Measurements from ENCODE around the gene AGK. TPM values are rescaled to one million over a fixed set of nuclear protein-coding genes. Genes with fewer than 3 reads are reported as not detected.

Gene AGK
- total and polyA plus RNA-seq, 9 donors = 15.7 to 23.4 (median 18.4) TPM

DNA sequence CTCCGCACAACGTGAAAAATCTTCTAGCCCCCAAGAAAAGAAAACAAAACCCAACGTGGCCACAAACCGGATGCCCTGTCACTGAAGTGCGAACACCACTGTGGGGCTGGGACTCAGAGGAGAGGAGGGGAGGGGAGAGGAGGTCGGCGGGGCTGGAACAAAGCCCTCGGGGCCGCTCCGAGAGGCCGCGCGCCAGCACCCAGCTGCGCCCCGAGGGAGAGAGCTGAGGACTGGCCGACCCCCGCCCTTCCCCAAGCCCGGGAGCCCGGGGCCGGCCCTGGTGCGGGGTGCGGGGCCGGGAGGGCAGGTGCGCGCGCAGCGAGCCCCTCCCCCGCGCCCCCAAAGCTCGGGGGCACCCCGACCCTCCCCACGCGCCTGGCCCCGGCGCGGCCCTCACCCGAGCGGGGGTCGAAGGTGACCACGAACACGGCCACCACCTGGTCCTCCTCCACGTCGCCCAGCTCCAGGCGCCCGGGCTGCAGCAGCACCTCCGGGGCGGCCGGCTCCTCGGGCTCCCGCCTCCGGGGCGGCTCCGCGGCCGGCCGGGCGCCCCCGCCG, 150.4 kb downstream of the AGK start:
- no peaks in the 10 kb centered on the region for H3K36me3 ChIP-seq (ENCODE audit: control insufficient read depth, insufficient read depth, low read length)
- WGBS (ENCODE audit: insufficient coverage) = under 1% methylated on average over 56 of the region's 59 CpGs
- H3K9me3 ChIP-seq (replicated peaks; ENCODE audit: control insufficient read depth, low read depth, low read length) = no peaks in the 10 kb centered on the region
- peaks cover 6% of the 10 kb centered on the region for H3K4me1 ChIP-seq (ENCODE audit: control insufficient read depth, insufficient read depth, low read length)
- peak overlapping the region; percentile 62 for H3K4me3 ChIP-seq (ENCODE audit: low read length)
- H3K27ac ChIP-seq (ENCODE audit: low read length) = no peak overlapping the region
- DNase-seq = peak; percentile 53
- H3K27me3 ChIP-seq (ENCODE audit: control insufficient read depth, insufficient read depth, low read length) = peaks cover 8% of the 10 kb centered on the region

DNA sequence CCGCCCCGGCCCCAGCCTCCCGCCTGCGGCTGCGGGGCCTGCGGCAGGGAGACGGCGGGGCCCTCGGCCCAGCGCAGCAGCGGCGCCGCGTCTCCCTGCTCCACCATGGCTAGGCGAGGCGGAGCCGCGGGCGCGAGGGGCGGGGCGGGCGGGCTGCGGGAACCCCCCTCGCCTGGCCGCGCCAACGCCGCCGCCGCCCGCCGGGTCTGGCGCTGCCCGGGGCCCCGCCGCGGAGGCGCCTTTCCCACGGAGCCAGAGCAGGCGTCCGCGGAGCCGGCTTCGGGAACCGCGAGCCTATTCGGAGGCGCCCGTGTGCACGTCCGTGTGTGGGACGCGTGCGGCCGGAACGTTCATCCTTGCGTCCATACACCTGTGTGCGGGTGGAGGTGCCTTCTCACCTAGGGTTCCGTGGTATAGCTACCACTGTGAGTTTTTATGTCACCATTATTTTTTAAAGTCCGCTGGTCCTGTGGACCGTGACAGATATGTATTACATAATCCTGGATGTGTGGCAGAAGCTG, 150.9 kb downstream of the AGK start, which contains the start of gene DENND11:
Gene DENND11, minus strand, starts transcription at position 120 of the 521 bp plus-strand sequence. Its CDS starts 13 bp downstream, at position 107.
- peak; percentile 63 for DNase-seq

GRCh38 chr7:141702892-141703291, 151.7 kb downstream of the AGK start:
- Histone ChIP-seq H3K9me3 (replicated peaks; ENCODE audit: control insufficient read depth, low read depth, low read length) (no peaks in the 10 kb centered on the region), H3K27me3 (ENCODE audit: control insufficient read depth, insufficient read depth, low read length) (peaks cover 10% of the 10 kb centered on the region), H3K36me3 (ENCODE audit: control insufficient read depth, insufficient read depth, low read length) (no peaks in the 10 kb centered on the region), H3K4me1 (ENCODE audit: control insufficient read depth, insufficient read depth, low read length) (peaks cover 6% of the 10 kb centered on the region), H3K4me3 (ENCODE audit: low read length) (no peak overlapping the region), H3K27ac (ENCODE audit: low read length) (no peak overlapping the region)
- no peak for DNase-seq
- no CpG with 5 or more reads among the region's 4 CpGs for WGBS (ENCODE audit: insufficient coverage)

More for the DNA sequence above, 150.9 kb downstream of the AGK start, which contains the start of gene DENND11:
- Histone ChIP-seq H3K36me3 (ENCODE audit: control insufficient read depth, insufficient read depth, low read length) (no peaks in the 10 kb centered on the region), H3K27me3 (ENCODE audit: control insufficient read depth, insufficient read depth, low read length) (peaks cover 10% of the 10 kb centered on the region), H3K4me1 (ENCODE audit: control insufficient read depth, insufficient read depth, low read length) (peaks cover 6% of the 10 kb centered on the region), H3K27ac (ENCODE audit: low read length) (peak within 1 kb of the TSS; percentile 45), H3K4me3 (ENCODE audit: low read length) (peak within 1 kb of the TSS; percentile 62), H3K9me3 (replicated peaks; ENCODE audit: control insufficient read depth, low read depth, low read length) (no peaks in the 10 kb centered on the region)
- under 1% methylated on average over 54 of the region's 62 CpGs for WGBS (ENCODE audit: insufficient coverage)

DNA sequence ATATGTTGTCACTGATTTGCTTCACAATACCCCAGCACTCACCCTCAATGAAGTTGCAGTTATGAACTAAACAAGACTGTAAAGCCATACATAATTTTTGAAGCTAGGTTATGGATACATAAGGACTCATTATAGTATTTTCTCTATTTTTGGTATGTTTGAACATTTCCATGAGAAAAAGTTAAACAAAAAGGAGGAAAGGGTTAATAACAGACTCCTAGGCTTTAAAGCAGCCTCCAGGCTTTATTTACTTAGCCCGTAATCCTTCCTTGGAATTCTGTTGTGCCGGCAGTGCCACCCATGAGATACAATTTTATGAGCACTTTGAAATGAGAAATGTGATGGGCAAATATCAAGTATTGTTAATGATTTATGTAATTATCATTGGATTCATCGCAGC, 152.9 kb downstream of the AGK start:
- DNase-seq = no peak
- Histone ChIP-seq H3K4me3 (ENCODE audit: low read length) (no peak overlapping the region), H3K27me3 (ENCODE audit: control insufficient read depth, insufficient read depth, low read length) (peaks cover 10% of the 10 kb centered on the region), H3K4me1 (ENCODE audit: control insufficient read depth, insufficient read depth, low read length) (peaks cover 6% of the 10 kb centered on the region), H3K36me3 (ENCODE audit: control insufficient read depth, insufficient read depth, low read length) (no peaks in the 10 kb centered on the region), H3K27ac (ENCODE audit: low read length) (no peak overlapping the region), H3K9me3 (replicated peaks; ENCODE audit: control insufficient read depth, low read depth, low read length) (no peaks in the 10 kb centered on the region)
- WGBS (ENCODE audit: insufficient coverage) = 100% methylated on average over 1 of the region's 3 CpGs

GRCh38 chr7:141704741-141705140, 153.5 kb downstream of the AGK start:
- Histone ChIP-seq H3K27me3 (ENCODE audit: control insufficient read depth, insufficient read depth, low read length) (peaks cover 10% of the 10 kb centered on the region), H3K36me3 (ENCODE audit: control insufficient read depth, insufficient read depth, low read length) (no peaks in the 10 kb centered on the region), H3K9me3 (replicated peaks; ENCODE audit: control insufficient read depth, low read depth, low read length) (no peaks in the 10 kb centered on the region), H3K27ac (ENCODE audit: low read length) (no peak overlapping the region), H3K4me3 (ENCODE audit: low read length) (no peak overlapping the region), H3K4me1 (ENCODE audit: control insufficient read depth, insufficient read depth, low read length) (peaks cover 6% of the 10 kb centered on the region)
- WGBS (ENCODE audit: insufficient coverage) = 39% methylated on average over 3 of the region's 5 CpGs
- no peak for DNase-seq

Other genes starting within 250 kb of the AGK start
- 8.7 TPM for gene DENND11, start 150.8 kb downstream of the AGK start, total RNA-seq
- gene DENND11, start 150.8 kb downstream of the AGK start, polyA plus RNA-seq (ENCODE audit: insufficient read depth in 1 of 8, insufficient read length in 8 of 8, low replicate concordance in 1 of 8) = 10 to 100 TPM in 1 of 8 donors, 1 to 10 TPM in 7; 6.3 to 10.1 (median 7.6) TPM
- 0.09 TPM for gene WEE2, start 156.9 kb downstream of the AGK start, total RNA-seq
- under 1 TPM in 3 of 8 donors, not detected in 5; 0.06 to 0.44 (median 0.12) TPM for gene WEE2, start 156.9 kb downstream of the AGK start, polyA plus RNA-seq (ENCODE audit: insufficient read depth in 1 of 8, insufficient read length in 8 of 8, low replicate concordance in 1 of 8)
- 134 TPM for gene SSBP1, start 186.9 kb downstream of the AGK start, total RNA-seq
- 100 to 1,000 TPM in 4 of 8 donors, 10 to 100 TPM in 4; 89.1 to 108 (median 99.8) TPM for gene SSBP1, start 186.9 kb downstream of the AGK start, polyA plus RNA-seq (ENCODE audit: insufficient read depth in 1 of 8, insufficient read length in 8 of 8, low replicate concordance in 1 of 8)
- 1.5 TPM for gene TAS2R3, start 212.7 kb downstream of the AGK start, total RNA-seq
- gene TAS2R3, start 212.7 kb downstream of the AGK start, polyA plus RNA-seq (ENCODE audit: insufficient read depth in 1 of 8, insufficient read length in 8 of 8, low replicate concordance in 1 of 8) = under 1 TPM in 7 of 8 donors, not detected in 1; 0.12 to 0.65 (median 0.36) TPM
- 1.5 TPM for gene TAS2R4, start 225.3 kb downstream of the AGK start, total RNA-seq
- 1 to 10 TPM in 2 of 8 donors, under 1 TPM in 6; 0.26 to 2.2 (median 0.83) TPM for gene TAS2R4, start 225.3 kb downstream of the AGK start, polyA plus RNA-seq (ENCODE audit: insufficient read depth in 1 of 8, insufficient read length in 8 of 8, low replicate concordance in 1 of 8)
- gene TAS2R5, start 238.8 kb downstream of the AGK start, total RNA-seq = 1.1 TPM
- 1 to 10 TPM in 5 of 8 donors, under 1 TPM in 3; 0.61 to 2.5 (median 1.4) TPM for gene TAS2R5, start 238.8 kb downstream of the AGK start, polyA plus RNA-seq (ENCODE audit: insufficient read depth in 1 of 8, insufficient read length in 8 of 8, low replicate concordance in 1 of 8)

Measured in muscle of leg (tissue), 11 donors.